GM18867 (cell line): ENCODE results near the gene CACNB4.
"Not testable (repeated sequence)": the region's sequence is repeated elsewhere in the genome, so short reads cannot be mapped to it uniquely, and the experiment has no call there.

Experiments used
- ATAC-seq: cut with Tn5 transposase; IDR thresholded peaks from one replicate; pipeline ENCODE4 v1.9.1; 2021; ENCODE audit warnings: mild to moderate bottlenecking, moderate library complexity; ENCODE audit not compliant: unreplicated experiment

Gene CACNB4

GRCh38 chr2:151914989-151915628 lies 183.7 kb downstream of the CACNB4 start:
- no peak for ATAC-seq

GRCh38 chr2:151908204-151908882 lies 190.5 kb downstream of the CACNB4 start:
- ATAC-seq: no peak

GRCh38 chr2:151907286-151908203 lies 191.3 kb downstream of the CACNB4 start:
- ATAC-seq: no peak

DNA sequence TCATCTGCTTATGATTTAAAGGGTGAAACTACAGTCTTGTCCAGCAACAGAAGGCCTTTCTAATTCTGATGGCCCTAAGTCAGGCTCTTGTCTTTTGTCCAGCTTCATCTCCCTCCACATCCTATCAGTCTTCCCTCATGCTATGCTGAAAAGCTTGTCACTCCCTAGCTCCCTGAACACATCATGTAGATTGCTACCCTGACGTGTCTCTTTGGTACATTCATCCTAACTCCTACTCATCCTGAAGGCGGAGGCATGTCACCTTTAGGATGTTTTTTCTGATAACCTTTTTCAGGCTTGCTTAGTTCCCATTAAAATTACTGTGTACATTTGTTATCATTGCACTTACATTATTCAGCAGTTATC lies 192.2 kb downstream of the CACNB4 start:
- peak; percentile 10 for ATAC-seq

DNA sequence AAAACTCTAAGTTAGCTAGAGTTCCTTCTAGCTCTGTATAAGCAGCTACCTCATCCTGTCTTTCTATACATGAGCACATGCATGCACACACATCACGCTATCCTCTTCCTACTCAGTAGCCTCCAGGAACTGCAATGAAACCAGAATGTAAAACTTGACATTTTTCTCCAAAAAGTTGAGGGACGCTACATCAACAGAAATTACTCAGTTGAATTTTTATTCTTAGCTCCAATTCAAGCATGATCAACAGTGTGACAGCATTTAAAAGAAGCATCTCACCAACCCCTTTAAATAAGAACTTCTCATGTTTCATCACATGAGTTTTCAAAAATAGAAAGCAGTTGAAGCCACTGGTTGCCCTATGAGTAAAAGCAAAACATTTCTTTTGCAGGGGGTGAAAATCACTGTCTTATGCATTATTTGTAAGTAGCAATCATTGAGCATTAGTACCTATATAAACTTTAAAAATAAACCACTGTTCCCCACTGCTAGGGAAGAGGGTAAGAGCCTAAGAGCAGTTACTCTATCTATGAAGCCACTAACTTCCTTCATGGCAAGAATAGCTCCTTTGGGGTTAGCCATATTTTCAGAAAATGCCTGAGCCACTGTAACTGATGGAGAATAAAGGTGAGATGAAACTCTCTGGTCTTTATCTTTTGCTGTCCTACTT lies 192.7 kb downstream of the CACNB4 start:
- ATAC-seq: peak; percentile 72

GRCh38 chr2:151904807-151905206 lies 194.0 kb downstream of the CACNB4 start:
- ATAC-seq: no peak

GRCh38 chr2:151904021-151904420 lies 194.8 kb downstream of the CACNB4 start:
- no peak for ATAC-seq

- no peak for ATAC-seq
Measured at GRCh38 chr2:151902829-151903228, 196.0 kb downstream of the CACNB4 start.

DNA sequence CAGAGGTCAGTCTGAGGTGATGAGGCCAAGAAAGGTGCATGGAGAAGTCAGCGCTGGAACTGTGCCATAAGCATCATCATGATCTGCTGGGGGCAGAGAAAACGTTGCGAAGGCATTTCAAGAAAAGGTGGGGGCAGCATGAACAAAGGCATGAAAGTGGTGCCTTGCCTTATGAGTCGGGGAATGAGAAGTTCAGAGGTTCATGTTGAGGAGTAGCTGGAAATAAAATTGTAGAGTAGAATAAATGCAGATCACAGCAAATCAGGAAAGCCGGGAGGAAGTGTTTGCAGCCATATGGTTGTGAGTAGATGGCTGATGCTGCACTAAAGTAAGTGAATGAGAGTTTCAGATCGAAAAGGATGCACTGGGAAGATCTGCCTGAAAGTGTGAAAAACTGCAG lies 198.5 kb downstream of the CACNB4 start:
- ATAC-seq: no peak

DNA sequence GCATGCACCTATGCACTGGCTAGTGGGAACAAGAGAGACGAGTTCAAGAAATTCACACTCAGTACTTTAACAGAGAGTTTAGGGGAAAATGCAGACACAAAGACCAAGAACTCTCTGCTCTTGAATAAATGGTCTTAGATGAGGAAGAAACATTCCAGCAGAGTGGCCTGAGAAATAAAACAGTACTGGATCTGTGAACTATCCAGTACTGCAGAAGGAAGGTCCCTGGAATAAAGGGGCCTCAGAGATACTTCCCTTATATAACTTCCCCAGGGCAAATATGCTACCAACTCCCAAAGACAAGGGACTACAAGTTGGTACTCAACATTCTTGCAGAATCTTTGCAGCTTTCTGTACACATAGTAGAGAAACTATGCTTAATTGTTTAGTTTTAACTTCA lies 199.7 kb downstream of the CACNB4 start:
- no peak for ATAC-seq

- no peak for ATAC-seq
Measured at GRCh38 chr2:151891566-151892194, 207.2 kb downstream of the CACNB4 start.

- no peak for ATAC-seq
Measured at GRCh38 chr2:151887164-151887563, 211.7 kb downstream of the CACNB4 start.

- ATAC-seq: no peak
Measured at GRCh38 chr2:151886241-151886640, 212.6 kb downstream of the CACNB4 start.

DNA sequence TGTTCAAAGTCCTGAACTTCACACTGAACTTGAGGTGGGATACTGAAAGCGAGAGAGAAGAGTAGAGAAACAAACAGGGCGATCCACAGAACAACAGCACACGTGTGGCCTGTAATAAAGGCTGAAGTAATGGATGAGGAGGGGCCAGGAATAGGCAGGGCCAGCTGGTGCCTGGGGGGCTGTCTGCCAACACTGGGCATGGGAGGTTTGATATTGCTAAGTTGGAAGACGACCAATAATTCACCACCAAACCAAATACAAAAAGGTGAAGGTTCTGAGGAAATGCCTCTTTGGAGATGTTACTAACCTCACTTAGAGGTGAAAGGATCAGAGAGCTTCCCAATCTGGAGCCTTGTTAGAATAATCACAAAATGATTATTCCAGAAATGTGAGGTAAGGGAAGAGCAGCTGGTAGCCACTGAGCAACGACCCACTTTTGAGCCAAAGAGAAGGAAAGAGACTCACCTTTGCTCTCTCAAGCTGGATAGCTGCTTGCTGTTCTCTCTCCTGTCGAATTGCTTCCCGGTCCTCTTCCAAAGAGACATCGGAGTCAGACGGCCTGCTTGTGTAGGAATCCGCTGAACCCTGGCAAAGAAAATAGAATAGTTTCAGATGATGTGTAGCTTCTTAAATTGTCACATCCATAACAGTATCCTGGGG lies 215.9 kb downstream of the CACNB4 start:
- ATAC-seq: no peak

DNA sequence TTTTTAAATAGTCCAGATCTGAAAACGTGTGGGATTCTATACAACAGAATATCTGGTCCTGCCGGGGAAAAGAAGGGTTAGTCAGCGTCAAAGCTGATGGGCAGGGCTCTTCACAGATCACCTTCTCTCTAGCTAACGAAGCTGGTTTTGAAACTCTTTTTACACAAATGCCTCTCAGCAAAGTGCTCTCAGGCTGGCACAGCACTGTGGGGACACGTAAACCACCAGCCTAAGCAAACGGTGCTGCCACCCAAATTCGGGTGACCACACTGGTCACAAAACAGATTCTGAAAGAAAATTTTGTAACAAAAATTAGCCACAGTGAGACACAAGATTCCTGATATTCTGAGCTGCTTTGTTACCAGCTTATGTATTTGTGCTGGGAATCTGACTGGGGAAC lies 217.5 kb downstream of the CACNB4 start:
- no peak for ATAC-seq

- ATAC-seq: no peak
Measured at GRCh38 chr2:151880586-151880985, 218.3 kb downstream of the CACNB4 start.

- ATAC-seq: peak; percentile 48
Measured at GRCh38 chr2:151878655-151879563, 219.9 kb downstream of the CACNB4 start.

DNA sequence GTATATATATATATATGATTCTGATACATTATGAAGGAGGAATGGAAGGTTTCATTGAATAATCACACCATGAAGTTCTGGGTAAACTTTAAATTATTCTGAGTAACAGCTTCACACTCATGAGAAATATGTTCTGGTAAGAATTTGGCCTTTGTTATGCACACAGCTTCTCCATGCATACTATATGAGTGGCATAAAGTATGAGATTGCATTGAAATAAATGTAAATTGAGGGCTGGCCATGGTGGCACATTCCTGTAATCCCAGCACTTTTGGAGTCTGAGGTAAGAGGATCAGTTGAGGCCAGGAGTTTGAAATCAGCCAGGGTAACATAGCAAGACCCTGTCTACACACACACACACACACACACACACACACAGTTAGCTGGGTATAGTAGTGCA lies 220.6 kb downstream of the CACNB4 start:
- no peak for ATAC-seq

- not testable (repeated sequence) for ATAC-seq
Measured at GRCh38 chr2:151875631-151876030, 223.2 kb downstream of the CACNB4 start.
